Effector memory CD8-positive, alpha-beta T cell (primary cell): ENCODE data around the gene BRSK2.
A peak's percentile ranks its signal among the peaks of the same experiment; 100 is the strongest.

ENCODE experiments used
- ATAC-seq: fragments of 150-1000 bp; cut with Tn5 transposase; replicated peaks from 2 replicates; pipeline ENCODE4 v1.10.0; 2021; ENCODE audit warnings: mild to moderate bottlenecking, moderate library complexity
- DNase-seq, 3 experiments: peaks; one replicate each; pipeline ENCODE4 v3.0.0; 2021
- H3K27ac Mint-ChIP-seq, 2 donors: one replicate each; pipeline ENCODE4 v1.8.0; 2022; ENCODE audit warnings: mild to moderate bottlenecking in 2 of 2, mixed read lengths in 2 of 2, moderate library complexity in 2 of 2
- H3K27me3 Mint-ChIP-seq, 2 donors: one replicate each; pipeline ENCODE4 v1.8.0; 2022; ENCODE audit warnings: mixed read lengths in 2 of 2
- H3K36me3 Mint-ChIP-seq: one replicate; pipeline ENCODE4 v1.8.0; 2022; ENCODE audit warnings: mild to moderate bottlenecking, moderate library complexity, mixed read lengths; ENCODE audit not compliant: insufficient read depth
- H3K4me1 Mint-ChIP-seq, 2 donors: one replicate each; pipeline ENCODE4 v1.8.0; 2022; ENCODE audit warnings: low read depth in 2 of 2, mixed read lengths in 2 of 2
- H3K4me3 Mint-ChIP-seq, 2 donors: one replicate each; pipeline ENCODE4 v1.8.0; 2022; ENCODE audit warnings: mild to moderate bottlenecking in 2 of 2, mixed read lengths in 2 of 2, moderate library complexity in 2 of 2
- H3K9me3 Mint-ChIP-seq, 2 donors: one replicate each; pipeline ENCODE4 v1.8.0; 2022; ENCODE audit warnings: mixed read lengths in 2 of 2

Gene BRSK2

GRCh38 chr11:1469287-1469910 is 79.7 kb downstream of the BRSK2 start:
- Mint-ChIP-seq H3K27ac (no peak overlapping the region), H3K36me3 (peaks cover 15% of the 10 kb centered on the region), H3K4me1 (peaks cover 5 to 15% of the 10 kb centered on the region in 2 donors), H3K27me3 (no peaks in the 10 kb centered on the region), H3K9me3 (no peaks in the 10 kb centered on the region), H3K4me3 (no peak overlapping the region)
- ATAC-seq (no peak), DNase-seq (no peak)

DNA sequence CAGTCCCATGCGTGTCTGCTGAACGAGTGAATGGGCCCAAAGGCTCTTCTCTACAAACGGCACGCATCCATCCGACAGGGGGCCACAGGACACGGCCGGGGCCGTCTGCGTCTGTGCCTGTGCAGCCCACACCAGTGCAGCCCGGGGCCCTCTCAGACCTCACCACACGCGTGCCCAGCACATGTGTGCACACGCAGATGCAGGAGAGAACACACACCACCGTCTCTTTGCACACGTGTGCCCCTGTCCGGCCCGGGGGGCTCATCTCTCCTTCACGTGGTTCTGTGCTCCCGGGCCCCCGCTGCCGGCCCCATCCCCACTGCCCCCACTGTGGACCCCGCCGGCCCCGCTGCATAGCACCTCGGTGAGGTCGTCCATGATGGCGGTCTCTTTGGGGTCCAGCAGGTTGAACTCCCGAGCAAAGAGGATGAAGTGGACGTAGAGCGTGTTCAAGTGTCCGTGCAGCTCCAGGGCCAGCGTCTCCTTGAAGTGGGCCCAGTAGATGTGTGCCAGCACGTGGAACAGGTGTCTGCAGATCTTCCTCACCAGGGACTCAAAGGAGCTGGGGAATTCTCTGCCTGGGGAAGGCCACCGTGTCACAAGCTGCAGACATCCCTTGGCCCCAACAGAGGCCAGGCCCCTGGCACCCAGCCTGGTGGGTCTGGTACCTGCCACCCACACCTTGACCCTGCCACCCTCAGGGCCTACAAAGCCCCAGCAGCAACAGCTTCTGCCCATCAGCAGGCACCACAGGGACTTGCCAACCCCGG is 80.4 kb downstream of the BRSK2 start:
- H3K9me3 Mint-ChIP-seq = no peaks in the 10 kb centered on the region
- H3K27ac Mint-ChIP-seq = no peak overlapping the region
- no peak for DNase-seq
- ATAC-seq = no peak
- peaks cover 5 to 15% of the 10 kb centered on the region in 2 donors for H3K4me1 Mint-ChIP-seq
- peaks cover 15% of the 10 kb centered on the region for H3K36me3 Mint-ChIP-seq
- H3K4me3 Mint-ChIP-seq = no peak overlapping the region
- no peaks in the 10 kb centered on the region for H3K27me3 Mint-ChIP-seq

- Mint-ChIP-seq H3K36me3 (peaks cover 21% of the 10 kb centered on the region), H3K27ac (no peak overlapping the region), H3K27me3 (no peaks in the 10 kb centered on the region), H3K9me3 (no peaks in the 10 kb centered on the region), H3K4me3 (no peak overlapping the region), H3K4me1 (peaks cover 5 to 13% of the 10 kb centered on the region in 2 donors)
- ATAC-seq = no peak
- DNase-seq = no peak
Measured at GRCh38 chr11:1470681-1471611, 81.2 kb downstream of the BRSK2 start.

GRCh38 chr11:1471736-1472135 is 82.0 kb downstream of the BRSK2 start:
- ATAC-seq (no peak), DNase-seq (no peak)
- Mint-ChIP-seq H3K4me1 (peaks cover 3 to 7% of the 10 kb centered on the region in 2 donors), H3K4me3 (no peak overlapping the region), H3K36me3 (peaks cover 23% of the 10 kb centered on the region), H3K9me3 (no peaks in the 10 kb centered on the region), H3K27me3 (no peaks in the 10 kb centered on the region), H3K27ac (no peak overlapping the region)

- Mint-ChIP-seq H3K27me3 (no peaks in the 10 kb centered on the region), H3K4me1 (peaks cover 0 to 2% of the 10 kb centered on the region in 2 donors), H3K36me3 (peaks cover 26% of the 10 kb centered on the region), H3K4me3 (no peak overlapping the region), H3K9me3 (no peaks in the 10 kb centered on the region), H3K27ac (peak overlapping the region in 1 of 2 donors; percentile 44)
- DNase-seq (no peak), ATAC-seq (no peak)
Measured at GRCh38 chr11:1472180-1473005, 82.7 kb downstream of the BRSK2 start.

DNA sequence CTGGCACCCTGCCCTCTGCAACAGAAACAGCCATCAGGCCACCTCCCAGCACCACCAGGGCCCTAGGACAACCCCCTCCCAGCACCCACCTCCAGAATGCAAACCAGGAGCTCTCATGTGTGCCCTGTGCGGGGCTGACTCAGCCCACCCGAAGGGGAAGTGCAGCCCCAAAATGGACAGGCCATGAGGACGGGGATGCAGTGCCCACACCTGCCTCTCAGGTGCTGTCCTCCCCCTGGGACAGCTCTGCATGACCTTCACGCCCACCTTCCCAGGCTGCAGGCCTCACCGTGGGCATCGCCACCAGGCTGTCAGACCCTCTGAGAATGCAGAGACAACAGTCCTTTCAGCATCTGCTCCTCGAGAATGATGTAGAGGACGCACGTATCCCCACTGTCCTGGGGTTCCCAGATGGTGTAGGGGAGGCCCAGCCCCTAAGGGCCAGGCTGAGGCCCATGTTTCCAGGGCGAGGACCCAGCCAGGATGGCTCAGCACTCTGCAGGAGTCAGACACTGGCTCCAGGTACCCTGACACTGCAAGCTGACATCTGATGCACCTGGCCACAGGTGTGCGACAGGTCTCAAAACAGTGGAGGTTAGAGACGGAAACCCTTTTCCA is 83.4 kb downstream of the BRSK2 start:
- H3K27ac Mint-ChIP-seq = no peak overlapping the region
- H3K36me3 Mint-ChIP-seq = peaks cover 25% of the 10 kb centered on the region
- H3K4me3 Mint-ChIP-seq = no peak overlapping the region
- ATAC-seq (no peak), DNase-seq (no peak)
- H3K4me1 Mint-ChIP-seq = no peaks in the 10 kb centered on the region
- no peaks in the 10 kb centered on the region for H3K9me3 Mint-ChIP-seq
- no peaks in the 10 kb centered on the region for H3K27me3 Mint-ChIP-seq

- no peaks in the 10 kb centered on the region for H3K27me3 Mint-ChIP-seq
- DNase-seq (no peak), ATAC-seq (no peak)
- peak overlapping the region in 1 of 2 donors; percentile 46 for H3K27ac Mint-ChIP-seq
- no peaks in the 10 kb centered on the region for H3K4me1 Mint-ChIP-seq
- H3K36me3 Mint-ChIP-seq = peaks cover 27% of the 10 kb centered on the region
- no peaks in the 10 kb centered on the region for H3K9me3 Mint-ChIP-seq
- no peak overlapping the region for H3K4me3 Mint-ChIP-seq
Measured at GRCh38 chr11:1473786-1474185, 84.1 kb downstream of the BRSK2 start.

- Mint-ChIP-seq H3K4me3 (no peak overlapping the region), H3K27ac (peak overlapping the region in 1 of 2 donors; percentile 2), H3K27me3 (no peaks in the 10 kb centered on the region), H3K36me3 (peaks cover 35% of the 10 kb centered on the region), H3K9me3 (no peaks in the 10 kb centered on the region), H3K4me1 (peaks cover 0 to 8% of the 10 kb centered on the region in 2 donors)
- ATAC-seq (no peak), DNase-seq (no peak)
Measured at GRCh38 chr11:1475841-1476240, 86.1 kb downstream of the BRSK2 start.

DNA sequence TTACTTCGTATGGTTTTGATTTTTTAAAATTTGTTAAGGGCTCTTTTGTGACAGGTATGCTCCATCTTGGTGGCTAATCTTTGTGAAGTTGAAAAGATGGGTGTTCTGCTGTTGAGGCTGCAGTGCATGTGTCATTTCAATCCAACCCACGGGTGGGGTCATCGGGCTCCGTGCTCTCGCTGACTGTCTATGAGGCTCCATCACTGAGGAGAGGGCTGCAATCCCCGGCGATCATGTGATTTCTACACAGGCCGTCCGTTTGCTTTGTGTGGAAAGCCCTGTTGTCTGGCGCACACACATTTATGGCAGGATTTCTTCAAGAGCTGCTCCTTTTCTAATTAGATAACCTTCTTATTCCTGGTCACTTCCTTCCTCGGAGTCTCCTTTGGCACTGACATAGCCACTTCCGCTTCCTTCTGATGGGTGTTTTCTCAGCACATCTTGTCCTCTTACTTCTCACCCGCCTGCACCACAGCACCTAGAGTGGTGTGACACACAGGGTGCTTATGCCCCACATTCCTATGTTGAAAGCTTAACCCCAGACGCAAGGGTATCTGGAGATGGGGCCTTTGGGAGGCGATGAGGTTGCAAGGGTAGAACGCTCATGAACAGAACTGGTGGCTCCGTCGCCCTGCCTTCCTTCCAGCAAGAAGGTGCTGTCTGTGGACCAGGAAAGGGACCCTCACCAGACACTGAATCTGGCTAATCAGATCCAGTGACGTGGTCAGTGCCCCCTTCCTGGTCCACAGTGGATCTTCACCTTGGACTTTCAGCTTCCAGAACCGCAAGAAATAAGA is 87.4 kb downstream of the BRSK2 start:
- Mint-ChIP-seq H3K36me3 (peaks cover 32% of the 10 kb centered on the region), H3K4me1 (peaks cover 0 to 8% of the 10 kb centered on the region in 2 donors), H3K4me3 (no peak overlapping the region), H3K9me3 (no peaks in the 10 kb centered on the region), H3K27me3 (no peaks in the 10 kb centered on the region), H3K27ac (peak overlapping the region in 1 of 2 donors; percentile 54)
- DNase-seq (no peak), ATAC-seq (no peak)

DNA sequence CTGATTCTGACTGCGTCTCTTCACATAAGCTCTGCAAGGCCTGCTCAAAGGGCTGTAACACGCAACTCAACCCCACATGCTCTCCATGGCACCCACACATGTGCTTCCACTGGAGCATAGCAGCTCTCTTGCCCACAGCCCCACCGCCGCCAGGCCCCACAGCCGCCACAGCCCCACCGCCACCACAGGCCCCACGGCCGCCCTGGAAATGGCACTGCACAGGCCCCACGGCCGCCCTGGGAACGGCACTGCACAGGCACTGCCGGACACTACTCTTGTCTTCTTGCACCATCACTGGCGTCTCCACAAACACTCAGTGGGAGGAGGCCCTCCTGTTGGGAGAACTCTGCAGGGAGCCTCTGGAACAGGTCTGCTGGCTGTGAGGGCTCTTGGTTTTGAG is 88.3 kb downstream of the BRSK2 start:
- Mint-ChIP-seq H3K4me1 (peaks cover under 1 to 8% of the 10 kb centered on the region in 2 donors), H3K9me3 (no peaks in the 10 kb centered on the region), H3K4me3 (no peak overlapping the region), H3K27ac (peak overlapping the region in 1 of 2 donors; percentile 54), H3K36me3 (peaks cover 34% of the 10 kb centered on the region), H3K27me3 (no peaks in the 10 kb centered on the region)
- DNase-seq (no peak), ATAC-seq (no peak)

- no peak for DNase-seq
- peaks cover 33% of the 10 kb centered on the region for H3K36me3 Mint-ChIP-seq
- H3K4me1 Mint-ChIP-seq = peaks cover 6 to 8% of the 10 kb centered on the region in 2 donors
- peak overlapping the region in 1 of 2 donors; percentile 54 for H3K27ac Mint-ChIP-seq
- no peaks in the 10 kb centered on the region for H3K9me3 Mint-ChIP-seq
- no peaks in the 10 kb centered on the region for H3K27me3 Mint-ChIP-seq
- no peak overlapping the region for H3K4me3 Mint-ChIP-seq
- no peak for ATAC-seq
Measured at GRCh38 chr11:1478544-1478943, 88.8 kb downstream of the BRSK2 start.
